Right ventricle myocardium superior (tissue), 1 donor: ENCODE results near the gene ELN. TPM values are rescaled to one million over a fixed set of nuclear protein-coding genes. Genes with fewer than 3 reads are reported as not detected.
"Not testable (repeated sequence)": the region's sequence is repeated elsewhere in the genome, so short reads cannot be mapped to it uniquely, and the experiment has no call there.

Source experiments
- ATAC-seq: fragments of 200-7000 bp; cut with Tn5 transposase; one replicate; pipeline ENCODE4 v1.9.1; 2020; ENCODE audit warnings: mild to moderate bottlenecking; ENCODE audit not compliant: poor library complexity
- DNase-seq: peaks from one replicate; pipeline ENCODE4 v3.0.0-alpha.2; 2020
- intact Hi-C: fragments of 100-400 bp; cut with DNase I; formaldehyde crosslinking; loops from one replicate; pipeline ENCODE4 v1.11.2; 2022
- total RNA-seq: library from RNA; stranded (reverse); fragmentation: NEBNext Ultra II Directional; extraction: Animal tissue kit (Norgen Biotek cat#: 25700); gene quantifications from one replicate; pipeline ENCODE4 v1.2.1, GENCODE V29; 2021
- donor health status: DM: no; HTN: yes; CAD: no; lungs with severe emphysema.

Gene ELN
- total RNA-seq, 1 donor from 2014 or later, result 33.2 TPM

GRCh38 chr7:73997056-73997455 is 30.9 kb upstream of the ELN start:
- no peak for DNase-seq
- no peak for ATAC-seq
- intact Hi-C loops, result no loop called here

DNA sequence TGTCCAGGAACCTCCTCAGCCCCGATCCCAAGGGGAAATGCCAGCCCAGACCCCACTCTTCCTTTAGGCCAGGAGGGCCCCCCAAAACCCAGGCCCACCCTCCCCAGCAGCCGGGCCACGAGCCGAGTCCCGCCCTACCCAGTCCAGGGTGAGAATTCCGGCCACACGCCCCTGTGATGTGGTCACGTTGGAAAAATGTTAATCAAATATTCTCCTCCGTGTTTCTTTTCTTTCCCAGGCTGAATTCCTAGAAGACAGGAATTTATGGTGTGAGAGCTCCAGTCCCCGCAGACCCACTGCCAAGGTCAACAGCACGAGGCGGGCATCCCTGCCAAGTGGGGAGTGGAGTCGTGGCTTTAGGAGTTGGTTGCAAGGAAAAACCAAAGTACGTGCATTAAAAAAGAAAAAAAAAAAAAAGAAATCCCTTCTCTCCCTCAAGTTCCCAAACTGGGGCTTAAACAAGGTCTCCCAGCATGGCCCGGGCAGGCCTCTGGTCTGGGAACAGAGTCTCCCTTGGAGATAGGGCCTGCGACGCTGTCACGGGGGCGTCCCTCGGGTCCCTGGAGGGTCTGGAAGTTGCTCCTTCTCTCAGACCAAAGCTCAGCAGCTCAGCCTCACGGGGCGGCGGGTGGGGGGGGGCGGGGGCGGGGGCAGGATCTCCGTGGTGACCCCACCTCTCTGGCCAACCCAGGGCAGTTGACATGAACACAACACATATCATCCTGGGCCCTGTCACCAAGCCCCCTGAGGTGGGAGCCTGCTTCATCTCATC is 28.1 kb upstream of the ELN start:
- peak; percentile 68 for DNase-seq
- intact Hi-C loops, result no loop called here
- peak; percentile 31 for ATAC-seq

GRCh38 chr7:74000489-74001149 is 27.4 kb upstream of the ELN start:
- DNase-seq, result no peak
- intact Hi-C loops, result no loop called here
- ATAC-seq, result no peak

- no peak for ATAC-seq
- DNase-seq, result no peak
- intact Hi-C loops, result no loop called here
These were observed 26.9 kb upstream of the ELN start for GRCh38 chr7:74001150-74001494.

GRCh38 chr7:74002474-74003017 is 25.4 kb upstream of the ELN start:
- intact Hi-C loops, result no loop called here
- peak; percentile 72 for DNase-seq
- ATAC-seq, result peak; percentile 17

DNA sequence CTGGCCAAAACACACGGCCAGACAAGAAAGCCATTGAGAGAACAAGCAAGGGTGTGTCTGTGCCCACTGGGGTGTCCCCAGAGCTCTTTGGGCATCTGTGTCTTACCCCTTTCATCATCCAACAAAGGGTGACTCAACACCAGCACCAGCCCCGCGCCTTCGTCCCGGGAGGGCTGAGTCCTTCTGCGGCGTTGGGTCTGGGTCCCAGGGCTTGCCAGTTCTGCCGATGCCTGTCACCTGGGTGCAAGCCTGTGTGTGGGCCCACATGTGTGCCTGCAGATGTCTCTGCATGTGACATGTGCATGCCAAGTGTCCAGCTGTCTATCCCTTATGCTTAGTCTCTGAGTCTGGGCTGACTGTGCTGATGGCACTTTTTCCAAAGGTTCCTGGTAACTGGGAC is 24.4 kb upstream of the ELN start:
- intact Hi-C loops, result no loop called here

DNA sequence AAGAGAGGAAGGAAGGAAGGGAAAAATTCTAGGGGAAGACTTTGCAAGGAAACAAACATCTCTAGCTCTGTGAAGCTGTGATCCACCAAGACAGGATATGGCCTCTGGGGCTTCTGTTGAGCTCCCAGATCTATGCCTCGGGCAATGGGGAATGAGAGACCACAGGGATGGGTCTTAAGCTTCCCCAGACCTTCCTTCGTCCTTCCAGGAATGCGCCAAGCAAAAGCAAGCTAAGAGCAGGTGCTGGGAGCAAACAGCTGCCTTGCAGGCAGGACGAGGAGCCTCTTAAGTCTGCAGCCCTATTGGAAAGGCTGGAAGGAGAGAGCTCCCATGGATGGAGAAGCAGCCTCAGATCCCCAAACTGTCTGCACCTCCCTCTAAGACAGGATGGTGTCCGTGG is 21.9 kb upstream of the ELN start:
- intact Hi-C loops, result no loop called here
- no peak for ATAC-seq
- no peak for DNase-seq

More for the DNA sequence above, 24.4 kb upstream of the ELN start:
- no peak for DNase-seq
- no peak for ATAC-seq

DNA sequence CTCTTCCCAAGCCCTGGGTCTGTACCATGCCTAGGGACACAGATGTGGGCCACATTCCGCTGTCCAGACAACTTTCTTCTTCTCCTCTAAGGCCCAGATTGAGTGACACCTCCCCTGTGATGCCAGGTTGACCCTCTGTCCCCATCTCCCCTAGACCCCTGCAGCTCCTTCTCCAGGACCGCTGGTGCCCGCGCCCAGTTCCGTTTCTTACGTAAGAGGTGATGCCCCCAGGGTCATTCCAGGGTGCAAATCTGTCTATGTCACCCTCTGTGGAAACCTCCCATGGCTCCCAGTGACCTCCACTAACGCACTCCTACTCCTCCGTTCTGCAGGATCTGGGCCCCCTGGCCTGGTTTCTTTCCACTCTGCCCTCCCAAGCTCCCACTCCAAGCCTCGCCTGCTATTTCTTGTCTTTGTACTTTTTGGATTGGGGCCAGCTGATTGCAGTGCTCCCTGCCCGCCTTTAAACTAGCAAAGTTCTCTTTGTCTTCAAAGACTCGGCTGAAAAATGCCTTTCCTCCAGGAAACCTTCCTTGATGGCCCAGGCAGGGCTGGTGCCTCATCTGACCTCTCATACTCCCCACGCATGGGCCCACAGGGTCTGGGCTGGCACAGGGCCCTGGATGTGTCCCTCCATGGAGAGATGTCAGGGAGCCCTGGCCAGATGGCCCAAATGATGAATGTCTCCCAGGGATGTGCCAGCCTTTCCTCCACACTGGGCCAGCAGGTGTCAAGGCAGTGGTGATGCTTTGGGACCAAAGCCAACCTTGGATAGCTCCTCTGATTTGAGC is 21.3 kb upstream of the ELN start:
- DNase-seq (no peak), ATAC-seq (no peak)
- intact Hi-C loops, result no loop called here

GRCh38 chr7:74007242-74007567 is 20.8 kb upstream of the ELN start:
- no peak for DNase-seq
- ATAC-seq, result no peak
- intact Hi-C loops, result no loop called here

DNA sequence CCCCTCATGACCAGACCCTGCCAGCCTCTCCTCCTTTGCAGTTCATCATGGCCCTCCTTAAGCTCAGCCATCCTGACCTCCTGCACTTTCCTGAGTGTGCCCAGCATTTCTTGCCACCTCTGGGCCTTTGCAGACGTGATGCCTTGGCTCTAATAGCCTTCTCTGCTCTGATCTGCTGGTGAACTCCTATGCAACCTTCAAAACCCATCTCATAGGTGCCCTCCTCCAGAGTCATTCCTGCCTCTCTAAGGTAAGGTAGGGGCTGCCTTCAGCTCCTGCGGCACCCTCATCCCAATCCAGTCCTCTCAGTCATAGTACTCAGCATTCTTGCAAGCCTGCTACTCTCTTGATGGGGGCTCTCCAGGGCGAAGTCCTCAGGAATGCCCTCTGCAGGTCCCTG is 19.3 kb upstream of the ELN start:
- ATAC-seq (no peak), DNase-seq (no peak)
- intact Hi-C loops, result no loop called here

GRCh38 chr7:74009719-74010118 is 18.3 kb upstream of the ELN start:
- peak; percentile 75 for ATAC-seq
- DNase-seq, result peak; percentile 58
- intact Hi-C loops, result no loop called here

DNA sequence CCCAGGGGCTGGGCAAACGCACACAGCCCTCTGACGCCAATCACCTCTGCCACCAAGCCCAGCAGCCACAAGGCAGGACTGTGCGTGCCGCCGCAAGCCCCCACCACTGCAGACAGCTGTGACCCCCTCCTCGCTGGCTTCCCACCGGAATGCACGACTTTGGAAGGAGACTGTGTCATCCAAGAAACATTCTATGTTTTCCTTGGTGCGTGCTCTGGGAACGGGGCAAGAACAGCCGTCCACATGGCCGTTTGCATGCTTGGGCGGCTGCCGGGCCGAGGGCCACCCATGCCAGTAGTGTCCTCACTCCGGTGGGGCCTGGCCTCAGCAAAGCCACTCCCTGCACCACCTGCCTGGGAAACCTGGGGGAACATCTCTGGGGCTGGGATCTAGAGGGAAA is 17.6 kb upstream of the ELN start:
- DNase-seq (no peak), ATAC-seq (no peak)
- intact Hi-C loops, result no loop called here

- DNase-seq, intact Hi-C loops, ATAC-seq: not testable (repeated sequence)
These were observed 16.6 kb upstream of the ELN start for GRCh38 chr7:74011421-74011820.

DNA sequence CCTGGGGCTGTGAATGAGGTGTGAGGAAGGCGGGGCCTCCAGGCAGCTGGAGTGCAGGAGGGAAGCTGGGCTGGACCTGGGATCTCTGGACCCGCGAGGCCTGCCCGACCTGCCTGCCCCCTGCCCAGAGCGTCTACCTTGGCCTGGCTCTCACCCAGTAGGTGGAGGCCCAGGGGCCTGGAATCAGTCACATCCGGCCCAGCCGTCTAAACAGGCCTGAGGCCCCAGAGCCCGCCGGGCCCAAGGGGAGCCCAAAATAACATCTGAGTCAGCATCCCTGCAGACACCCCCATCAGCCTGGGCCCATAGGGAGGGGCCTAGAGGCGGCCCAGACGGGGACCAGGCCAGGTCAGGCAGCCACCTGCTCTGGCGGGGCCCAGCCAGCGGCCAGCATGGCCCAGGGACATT is 15.1 kb upstream of the ELN start:
- intact Hi-C loops, result no loop called here
- no peak for DNase-seq
- ATAC-seq, result peak; percentile 48

- ATAC-seq (peak; percentile 76), DNase-seq (peak; percentile 78)
- intact Hi-C loops, result no loop called here
These were observed 14.3 kb upstream of the ELN start for GRCh38 chr7:74013539-74014272.

DNA sequence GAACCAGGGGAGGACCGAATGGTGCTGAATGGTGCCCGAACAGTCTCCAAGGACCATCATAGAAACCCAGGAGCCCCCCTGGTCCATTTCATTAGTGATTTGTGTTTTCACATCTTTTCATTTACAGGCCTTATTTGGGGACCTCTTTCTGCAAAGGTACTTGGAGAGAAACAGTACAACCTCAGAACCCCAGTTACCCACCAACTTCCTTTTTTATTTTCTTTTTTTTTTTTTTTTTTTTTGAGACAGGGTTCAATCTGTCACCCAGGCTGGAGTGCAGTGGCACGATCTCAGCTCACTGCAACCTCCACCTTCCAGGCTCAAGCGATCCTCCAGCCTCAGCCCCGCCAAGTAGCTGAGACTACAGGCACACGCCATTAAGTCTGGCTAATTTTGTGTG is 13.0 kb upstream of the ELN start:
- ATAC-seq (no peak), DNase-seq (no peak)
- intact Hi-C loops, result no loop called here

DNA sequence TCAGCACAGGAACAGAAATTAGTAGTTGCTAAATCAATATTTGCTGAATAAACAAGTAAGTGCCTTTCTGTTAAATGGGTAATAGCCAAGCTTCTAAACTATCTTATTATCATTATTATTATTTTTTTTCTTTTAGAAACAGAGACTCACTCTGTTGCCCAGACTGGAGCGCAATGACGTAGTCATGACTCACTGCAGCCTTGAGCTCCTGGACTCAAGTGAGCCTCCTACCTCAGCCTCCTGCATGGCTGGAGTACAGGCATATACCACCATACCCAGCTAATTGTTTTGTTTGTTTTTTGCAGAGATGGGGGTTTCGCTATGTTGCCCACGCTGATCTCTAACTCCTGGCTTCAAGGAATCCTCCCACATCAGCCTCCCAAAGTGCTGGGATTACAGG is 12.3 kb upstream of the ELN start:
- ATAC-seq, result no peak
- DNase-seq, result no peak
- intact Hi-C loops, result no loop called here

- intact Hi-C loops, result no loop called here
- DNase-seq (no peak), ATAC-seq (no peak)
These were observed 10.8 kb upstream of the ELN start for GRCh38 chr7:74017125-74017524.

DNA sequence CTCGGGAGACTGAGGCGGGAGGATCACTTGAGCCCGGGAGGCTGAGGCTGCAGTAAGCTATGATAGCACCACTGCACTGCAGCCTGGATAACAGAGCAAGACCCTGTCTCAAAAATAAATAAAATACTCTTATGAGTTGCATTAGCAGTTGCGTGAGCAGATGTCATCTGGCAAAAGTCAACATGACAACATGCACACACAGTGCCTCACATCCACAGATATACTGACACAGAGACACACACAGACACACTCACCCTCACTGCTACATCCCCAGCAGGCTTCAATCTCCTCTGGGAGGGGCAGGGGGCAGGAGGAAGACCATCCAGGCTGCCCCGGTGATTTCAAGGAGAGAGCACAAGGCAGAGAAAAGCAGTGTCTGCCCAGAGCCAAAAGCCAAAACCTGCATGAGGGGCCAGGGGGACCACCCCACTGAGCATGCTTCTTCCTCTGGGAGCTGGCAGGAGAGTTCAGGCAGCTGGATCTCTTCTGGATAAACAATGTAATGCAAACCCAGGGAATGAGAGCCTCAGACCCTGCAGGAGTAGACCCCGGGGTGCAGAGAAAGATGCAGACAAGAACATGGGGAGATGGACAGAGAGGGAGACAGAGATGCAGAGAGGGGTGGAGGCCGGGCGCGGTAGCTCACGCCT is 9.6 kb upstream of the ELN start:
- DNase-seq, result no peak

More for the DNA sequence above, 9.6 kb upstream of the ELN start:
- ATAC-seq, result no peak
- intact Hi-C loops, result no loop called here
